Measurements from ENCODE around the gene RABGAP1L. TPM values are rescaled to one million over a fixed set of nuclear protein-coding genes. Genes with fewer than 3 reads are reported as not detected.

The RABGAP1L gene
- total RNA-seq, 1 experiment from 2014 or later = 29.3 TPM

DNA sequence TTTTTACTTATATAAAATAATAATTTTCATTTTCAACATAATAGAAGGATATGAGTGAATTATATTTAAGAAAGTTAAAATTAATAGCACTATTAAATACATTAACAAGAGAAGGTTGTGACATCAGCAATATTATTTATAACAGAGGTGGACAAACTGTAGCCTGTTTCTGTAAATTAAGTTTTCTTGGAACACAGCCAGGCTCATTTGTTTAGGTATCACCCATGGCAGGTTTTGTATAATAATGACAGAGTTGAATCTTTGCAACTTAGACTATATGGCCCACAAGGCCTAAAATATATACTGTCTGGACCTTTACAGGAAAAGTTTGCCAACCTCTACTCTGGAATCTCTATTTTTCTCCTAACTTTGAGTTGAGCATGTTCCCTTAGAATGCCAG lies 797.7 kb downstream of the RABGAP1L start:
- no peak overlapping the region for H3K4me3 ChIP-seq (replicated peaks in 1 of 2; ENCODE audit: low read depth in 1 of 2, low read length in 2 of 2)
- no peak for DNase-seq (ENCODE audit: low read depth, low spot score)
- H3K9me3 ChIP-seq (ENCODE audit: control insufficient read depth in 1 of 2, insufficient read depth in 1 of 2, low read depth in 1 of 2, low read length in 2 of 2) = no peaks in the 10 kb centered on the region
- H3K27me3 ChIP-seq (ENCODE audit: insufficient read depth, low read length) = no peaks in the 10 kb centered on the region
- H3K4me2 ChIP-seq (ENCODE audit: low read length) = no peak overlapping the region
- no peaks in the 10 kb centered on the region for H3K79me2 ChIP-seq (ENCODE audit: insufficient read depth, low read length)
- no peak overlapping the region for H2AFZ ChIP-seq (ENCODE audit: low read depth, low read length, poor library complexity, severe bottlenecking)
- ChIA-PET CTCF (no interaction called here), POLR2A (no interaction called here), RAD21 (ENCODE audit: low non-redundant PET in 1 of 2, low total read pairs in 2 of 2, uncharacterized antibody in 2 of 2, unreplicated experiment in 2 of 2) (no interaction called here)
- H3K9me2 ChIP-seq (ENCODE audit: insufficient read depth) = no peaks in the 10 kb centered on the region
- no peaks in the 10 kb centered on the region for H3K36me3 ChIP-seq (ENCODE audit: control insufficient read depth in 1 of 2, insufficient read depth in 2 of 2, low read length in 2 of 2)
- H3K9ac ChIP-seq (ENCODE audit: low read length) = no peak overlapping the region
- ATAC-seq = no peak
- H4K20me1 ChIP-seq (ENCODE audit: insufficient read depth) = no peaks in the 10 kb centered on the region
- intact Hi-C loops (cut with micrococcal nuclease) = no loop called here
- no peak overlapping the region for H3K27ac ChIP-seq (ENCODE audit: low read depth, low read length)
- no peak for TF ChIP-seq YY1 (IDR thresholded peaks at IDR 0.05; ENCODE audit: extremely low read depth, insufficient replicate concordance, low read depth, low read length)
- no TSS peak for BruUV-seq (replicated peaks)
- H3K4me1 ChIP-seq (ENCODE audit: control insufficient read depth in 1 of 2, insufficient read depth in 2 of 2, low read length in 2 of 2) = no peaks in the 10 kb centered on the region

DNA sequence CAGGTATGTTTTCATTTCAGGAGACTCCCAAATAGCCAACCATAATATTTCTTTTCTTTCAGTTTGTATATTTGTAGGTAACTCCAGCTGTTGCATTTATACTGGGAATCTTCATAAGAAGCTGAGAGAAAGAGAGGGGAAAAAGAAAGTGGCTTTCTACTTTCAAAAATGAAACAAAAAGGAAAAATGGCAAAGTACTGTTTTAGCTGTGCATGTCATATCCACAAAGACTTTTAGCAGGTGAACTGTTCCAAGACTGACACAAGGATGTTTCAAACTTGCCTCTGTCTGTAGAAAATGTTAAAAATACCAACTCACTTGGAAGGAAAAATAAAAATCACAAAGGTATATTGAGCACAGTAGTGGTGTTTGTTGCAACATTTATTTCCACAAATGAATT lies 798.5 kb downstream of the RABGAP1L start:
- no TSS peak for BruUV-seq (replicated peaks)
- H2AFZ ChIP-seq (ENCODE audit: low read depth, low read length, poor library complexity, severe bottlenecking) = no peak overlapping the region
- no peaks in the 10 kb centered on the region for H3K9me2 ChIP-seq (ENCODE audit: insufficient read depth)
- ATAC-seq (no peak), DNase-seq (ENCODE audit: low read depth, low spot score) (no peak)
- no peaks in the 10 kb centered on the region for H3K4me1 ChIP-seq (ENCODE audit: control insufficient read depth in 1 of 2, insufficient read depth in 2 of 2, low read length in 2 of 2)
- POLR2A ChIA-PET = no interaction called here
- H4K20me1 ChIP-seq (ENCODE audit: insufficient read depth) = no peaks in the 10 kb centered on the region
- CTCF ChIA-PET = no interaction called here
- no peaks in the 10 kb centered on the region for H3K27me3 ChIP-seq (ENCODE audit: insufficient read depth, low read length)
- no peaks in the 10 kb centered on the region for H3K9me3 ChIP-seq (ENCODE audit: control insufficient read depth in 1 of 2, insufficient read depth in 1 of 2, low read depth in 1 of 2, low read length in 2 of 2)
- H3K36me3 ChIP-seq (ENCODE audit: control insufficient read depth in 1 of 2, insufficient read depth in 2 of 2, low read length in 2 of 2) = no peaks in the 10 kb centered on the region
- intact Hi-C loops (cut with micrococcal nuclease) = no loop called here
- no peak overlapping the region for H3K27ac ChIP-seq (ENCODE audit: low read depth, low read length)
- RAD21 ChIA-PET (ENCODE audit: low non-redundant PET in 1 of 2, low total read pairs in 2 of 2, uncharacterized antibody in 2 of 2, unreplicated experiment in 2 of 2) = no interaction called here
- no peaks in the 10 kb centered on the region for H3K79me2 ChIP-seq (ENCODE audit: insufficient read depth, low read length)
- no peak overlapping the region for H3K4me3 ChIP-seq (replicated peaks in 1 of 2; ENCODE audit: low read depth in 1 of 2, low read length in 2 of 2)
- TF ChIP-seq POLR2AphosphoS5 (IDR thresholded peaks at IDR 0.05; ENCODE audit: low read depth, low read length) = no peak
- TF ChIP-seq FOSL1 (IDR thresholded peaks at IDR 0.05; ENCODE audit: low read depth) = no peak
- TF ChIP-seq, protein P1, sequence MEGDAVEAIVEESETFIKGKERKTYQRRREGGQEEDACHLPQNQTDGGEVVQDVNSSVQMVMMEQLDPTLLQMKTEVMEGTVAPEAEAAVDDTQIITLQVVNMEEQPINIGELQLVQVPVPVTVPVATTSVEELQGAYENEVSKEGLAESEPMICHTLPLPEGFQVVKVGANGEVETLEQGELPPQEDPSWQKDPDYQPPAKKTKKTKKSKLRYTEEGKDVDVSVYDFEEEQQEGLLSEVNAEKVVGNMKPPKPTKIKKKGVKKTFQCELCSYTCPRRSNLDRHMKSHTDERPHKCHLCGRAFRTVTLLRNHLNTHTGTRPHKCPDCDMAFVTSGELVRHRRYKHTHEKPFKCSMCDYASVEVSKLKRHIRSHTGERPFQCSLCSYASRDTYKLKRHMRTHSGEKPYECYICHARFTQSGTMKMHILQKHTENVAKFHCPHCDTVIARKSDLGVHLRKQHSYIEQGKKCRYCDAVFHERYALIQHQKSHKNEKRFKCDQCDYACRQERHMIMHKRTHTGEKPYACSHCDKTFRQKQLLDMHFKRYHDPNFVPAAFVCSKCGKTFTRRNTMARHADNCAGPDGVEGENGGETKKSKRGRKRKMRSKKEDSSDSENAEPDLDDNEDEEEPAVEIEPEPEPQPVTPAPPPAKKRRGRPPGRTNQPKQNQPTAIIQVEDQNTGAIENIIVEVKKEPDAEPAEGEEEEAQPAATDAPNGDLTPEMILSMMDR (IDR thresholded peaks at IDR 0.05 in 2 of 3, conservative IDR thresholded peaks at IDR 0.05 in 1 of 3; ENCODE audit: borderline replicate concordance in 1 of 3, insufficient read depth in 1 of 3, low read depth in 2 of 3, low read length in 2 of 3) = no peak
- no peak overlapping the region for H3K9ac ChIP-seq (ENCODE audit: low read length)
- H3K4me2 ChIP-seq (ENCODE audit: low read length) = no peak overlapping the region

Data from HCT116 (cell line).